AG10803 (cell line): ENCODE results near the gene PPP1R9B.

Experiments
- DNase-seq: peaks from one replicate; pipeline ENCODE4 v3.0.0; 2010; ENCODE audit warnings: low read depth
- H3K4me3 ChIP-seq: 2 replicates; pipeline ENCODE4 v1.5.1; 2011; ENCODE audit warnings: mild to moderate bottlenecking, low read length, control low read depth
- TF ChIP-seq, protein P1 (sequence below): conservative IDR thresholded peaks from 2 replicates; pipeline ENCODE4 v1.5.1; 2011; ENCODE audit warnings: mild to moderate bottlenecking, low read length, control low read depth, inconsistent platforms

The PPP1R9B gene

GRCh38 chr17:50190603-50191358, 40.3 kb upstream of the PPP1R9B start:
- peak; percentile 84 for DNase-seq
- H3K4me3 ChIP-seq: peak overlapping the region; percentile 100
- TF ChIP-seq, protein P1, sequence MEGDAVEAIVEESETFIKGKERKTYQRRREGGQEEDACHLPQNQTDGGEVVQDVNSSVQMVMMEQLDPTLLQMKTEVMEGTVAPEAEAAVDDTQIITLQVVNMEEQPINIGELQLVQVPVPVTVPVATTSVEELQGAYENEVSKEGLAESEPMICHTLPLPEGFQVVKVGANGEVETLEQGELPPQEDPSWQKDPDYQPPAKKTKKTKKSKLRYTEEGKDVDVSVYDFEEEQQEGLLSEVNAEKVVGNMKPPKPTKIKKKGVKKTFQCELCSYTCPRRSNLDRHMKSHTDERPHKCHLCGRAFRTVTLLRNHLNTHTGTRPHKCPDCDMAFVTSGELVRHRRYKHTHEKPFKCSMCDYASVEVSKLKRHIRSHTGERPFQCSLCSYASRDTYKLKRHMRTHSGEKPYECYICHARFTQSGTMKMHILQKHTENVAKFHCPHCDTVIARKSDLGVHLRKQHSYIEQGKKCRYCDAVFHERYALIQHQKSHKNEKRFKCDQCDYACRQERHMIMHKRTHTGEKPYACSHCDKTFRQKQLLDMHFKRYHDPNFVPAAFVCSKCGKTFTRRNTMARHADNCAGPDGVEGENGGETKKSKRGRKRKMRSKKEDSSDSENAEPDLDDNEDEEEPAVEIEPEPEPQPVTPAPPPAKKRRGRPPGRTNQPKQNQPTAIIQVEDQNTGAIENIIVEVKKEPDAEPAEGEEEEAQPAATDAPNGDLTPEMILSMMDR: no peak

- DNase-seq: peak; percentile 76
- TF ChIP-seq, protein P1: no peak
- H3K4me3 ChIP-seq: peak overlapping the region; percentile 100
Measured at GRCh38 chr17:50190293-50190602, 39.8 kb upstream of the PPP1R9B start.

DNA sequence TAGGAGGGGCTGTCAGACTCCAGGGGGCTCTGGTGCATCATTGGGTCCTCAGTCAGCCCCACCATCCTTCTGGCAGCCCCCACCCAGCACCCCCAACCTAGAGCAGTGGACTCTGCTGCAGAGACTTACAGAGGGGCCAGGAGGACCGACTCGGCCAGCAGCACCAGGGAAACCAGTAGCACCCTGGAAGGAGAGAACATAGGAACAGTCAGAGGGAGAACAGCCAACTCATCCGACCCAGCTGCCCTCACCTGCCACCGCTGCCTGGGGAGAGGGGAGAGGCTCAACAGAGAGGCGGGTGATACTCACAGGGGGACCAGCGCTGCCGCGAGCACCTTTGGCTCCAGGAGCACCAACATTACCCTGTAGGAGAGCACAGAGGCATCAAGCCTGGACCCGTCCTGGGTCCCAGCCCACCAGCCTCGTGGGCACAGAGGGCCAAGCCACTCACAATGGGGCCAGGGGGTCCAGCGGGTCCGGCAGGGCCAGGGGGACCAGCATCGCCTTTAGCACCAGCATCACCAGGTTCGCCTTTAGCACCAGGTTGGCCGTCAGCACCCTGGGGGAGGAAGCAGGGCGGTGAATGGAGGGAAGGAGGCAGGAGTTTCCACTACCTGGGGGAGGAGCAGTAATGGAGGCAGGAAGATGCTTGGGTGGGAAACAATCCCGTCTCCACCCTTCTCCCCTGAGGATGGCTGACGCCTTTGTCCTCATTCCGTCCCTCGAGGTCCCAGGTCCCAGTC, 39.2 kb upstream of the PPP1R9B start:
- peak; percentile 83 for DNase-seq

GRCh38 chr17:50188921-50189549, 38.6 kb upstream of the PPP1R9B start:
- DNase-seq: peak; percentile 82
- H3K4me3 ChIP-seq: peak overlapping the region; percentile 100
- TF ChIP-seq, protein P1: no peak; the same call in 1 of the 2 replicates

More for the DNA sequence above, 39.2 kb upstream of the PPP1R9B start:
- TF ChIP-seq, protein P1: no peak; the same call in 1 of the 2 replicates
- peak overlapping the region; percentile 100 for H3K4me3 ChIP-seq

GRCh38 chr17:50188531-50188920, 38.0 kb upstream of the PPP1R9B start:
- DNase-seq: peak; percentile 82
- TF ChIP-seq, protein P1: no peak; the same call in 1 of the 2 replicates
- H3K4me3 ChIP-seq: peak overlapping the region; percentile 27

- peak; percentile 90 for DNase-seq
- peak overlapping the region; percentile 3; the same call in 1 of the 2 replicates for H3K4me3 ChIP-seq
- TF ChIP-seq, protein P1: no peak
Measured at GRCh38 chr17:50187751-50188530, 37.5 kb upstream of the PPP1R9B start.
